OCI-LY1 (cell line): ENCODE results near the gene TRIM31.

Experiments used
- CTCF ChIP-seq: fragments of 200-600 bp; sonication (generic), shearing (Covaris generic); IDR thresholded peaks from 2 replicates; pipeline ENCODE4 v1.5.1; 2017; ENCODE audit warnings: mild to moderate bottlenecking, antibody characterized with exemption, low read length, moderate library complexity, mixed read lengths
- EZH2 ChIP-seq: fragments of 200-600 bp; sonication (generic), shearing (Covaris generic); IDR thresholded peaks from 2 replicates; pipeline ENCODE4 v1.8.0; 2017; ENCODE audit warnings: borderline replicate concordance, mixed run types, mild to moderate bottlenecking, antibody characterized with exemption, low read length, moderate library complexity, mixed read lengths

DNA sequence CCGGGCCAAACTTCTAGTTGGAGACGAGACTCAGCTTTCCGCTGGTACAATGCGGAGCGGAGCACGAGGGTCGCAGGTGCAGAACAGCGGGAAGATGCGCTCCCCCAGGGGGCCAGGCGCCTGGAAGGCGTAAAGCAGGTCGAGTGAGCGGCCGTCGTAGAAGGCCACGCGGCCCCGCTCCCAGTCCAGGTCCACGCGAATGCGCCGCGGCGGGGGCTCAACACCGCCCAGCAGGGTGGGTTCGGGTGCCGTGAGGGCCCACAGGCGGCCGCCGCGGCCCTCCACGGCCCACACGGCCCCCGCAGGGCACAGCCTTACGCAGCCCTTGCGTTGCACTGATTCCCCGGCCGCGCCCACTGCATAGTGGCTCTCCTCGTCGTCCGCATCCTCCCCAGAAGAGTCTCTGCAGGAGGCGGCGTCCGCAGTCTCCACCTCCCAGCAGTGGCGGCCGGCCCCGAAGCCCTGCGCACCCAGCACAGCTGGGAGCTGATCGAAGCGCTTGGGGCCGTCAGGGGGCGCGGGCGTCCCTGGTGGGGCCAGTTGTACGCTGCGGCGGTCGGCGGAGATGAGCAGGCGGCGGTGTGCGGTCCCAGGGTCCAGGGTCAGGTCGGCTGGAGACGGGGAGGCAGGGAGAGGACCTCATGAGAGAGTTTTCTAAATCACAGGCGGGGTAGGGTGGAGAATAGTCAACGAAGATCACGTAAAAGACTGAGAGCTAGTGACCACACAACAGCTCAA is 41.6 kb downstream of the TRIM31 start:
- TF ChIP-seq CTCF (no peak), EZH2 (no peak)
